LNCAP (cell line): ENCODE measurements around the gene SRRM4.

ENCODE experiments used
- TF ChIP-seq, protein P1 (sequence below): fragments of 450-650 bp; IDR thresholded peaks from 2 replicates; pipeline ENCODE4 v1.5.1; 2017; ENCODE audit warnings: mild to moderate bottlenecking

The SRRM4 gene

DNA sequence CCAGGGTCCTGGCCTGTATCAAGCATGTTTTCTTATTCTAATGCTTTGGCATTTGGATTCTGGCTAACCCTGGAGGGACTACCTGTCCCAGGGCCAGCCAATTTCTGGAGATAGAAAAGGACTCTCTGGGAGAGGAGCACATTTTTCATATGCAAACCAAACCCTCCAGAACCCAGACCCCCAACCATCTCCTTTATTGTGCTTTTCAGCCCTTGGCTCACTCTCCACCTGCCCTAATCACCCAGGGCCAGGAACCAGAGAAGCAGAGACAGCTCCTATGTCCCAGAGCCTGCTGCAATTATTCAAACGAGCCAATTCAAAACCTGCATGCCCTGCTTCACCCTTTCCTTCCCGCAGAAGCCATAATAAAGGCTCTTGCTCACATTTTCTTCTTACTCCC, 221.2 kb downstream of the SRRM4 start:
- TF ChIP-seq, protein P1, sequence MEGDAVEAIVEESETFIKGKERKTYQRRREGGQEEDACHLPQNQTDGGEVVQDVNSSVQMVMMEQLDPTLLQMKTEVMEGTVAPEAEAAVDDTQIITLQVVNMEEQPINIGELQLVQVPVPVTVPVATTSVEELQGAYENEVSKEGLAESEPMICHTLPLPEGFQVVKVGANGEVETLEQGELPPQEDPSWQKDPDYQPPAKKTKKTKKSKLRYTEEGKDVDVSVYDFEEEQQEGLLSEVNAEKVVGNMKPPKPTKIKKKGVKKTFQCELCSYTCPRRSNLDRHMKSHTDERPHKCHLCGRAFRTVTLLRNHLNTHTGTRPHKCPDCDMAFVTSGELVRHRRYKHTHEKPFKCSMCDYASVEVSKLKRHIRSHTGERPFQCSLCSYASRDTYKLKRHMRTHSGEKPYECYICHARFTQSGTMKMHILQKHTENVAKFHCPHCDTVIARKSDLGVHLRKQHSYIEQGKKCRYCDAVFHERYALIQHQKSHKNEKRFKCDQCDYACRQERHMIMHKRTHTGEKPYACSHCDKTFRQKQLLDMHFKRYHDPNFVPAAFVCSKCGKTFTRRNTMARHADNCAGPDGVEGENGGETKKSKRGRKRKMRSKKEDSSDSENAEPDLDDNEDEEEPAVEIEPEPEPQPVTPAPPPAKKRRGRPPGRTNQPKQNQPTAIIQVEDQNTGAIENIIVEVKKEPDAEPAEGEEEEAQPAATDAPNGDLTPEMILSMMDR = no peak

DNA sequence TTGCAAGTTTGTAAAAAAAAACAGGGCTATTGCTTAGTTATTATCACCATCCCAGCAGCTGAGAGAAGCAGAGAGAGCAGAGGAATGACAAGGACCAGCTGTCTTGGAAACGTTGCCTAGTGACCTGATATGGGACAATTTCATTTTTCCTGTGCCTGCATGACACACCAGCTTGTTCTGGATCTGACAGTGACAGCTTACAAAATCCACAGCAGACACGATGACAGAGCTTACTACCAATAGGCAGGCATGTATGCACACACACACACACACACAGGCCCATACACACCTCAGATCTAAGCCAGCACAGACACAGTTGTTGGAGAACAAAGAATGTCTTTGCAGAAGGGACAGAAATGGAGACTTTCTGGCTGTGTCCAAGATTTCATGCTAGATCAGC, 222.8 kb downstream of the SRRM4 start:
- TF ChIP-seq, protein P1 = no peak

- TF ChIP-seq, protein P1 = no peak
These were observed 223.4 kb downstream of the SRRM4 start for GRCh38 chr12:119204671-119205285.

- TF ChIP-seq, protein P1 = no peak
These were observed 225.2 kb downstream of the SRRM4 start for GRCh38 chr12:119206348-119207062.

DNA sequence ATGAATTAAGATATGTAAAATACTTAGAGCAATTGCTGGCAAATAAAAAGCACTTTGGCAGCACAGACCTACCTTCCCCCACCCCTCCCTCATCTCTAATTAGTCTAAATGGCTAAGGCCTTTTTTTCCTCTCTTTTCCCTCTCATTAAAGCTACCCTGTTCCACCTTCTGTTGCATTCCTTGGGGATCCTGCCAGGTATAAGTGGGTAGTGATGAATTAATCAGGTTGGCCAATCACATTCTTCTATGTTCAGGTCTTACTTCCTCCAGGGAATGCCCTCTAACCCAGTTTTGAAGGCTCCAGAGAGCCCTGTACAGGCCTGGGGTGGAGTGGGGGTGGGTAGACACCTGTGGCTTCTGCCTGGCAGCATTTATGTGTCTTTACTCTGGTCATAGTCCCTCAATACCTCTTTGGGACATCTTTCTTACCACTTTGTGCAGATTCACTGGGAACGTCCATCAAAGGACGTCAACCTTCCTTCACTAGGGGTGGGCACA, 225.8 kb downstream of the SRRM4 start:
- TF ChIP-seq, protein P1 = no peak

DNA sequence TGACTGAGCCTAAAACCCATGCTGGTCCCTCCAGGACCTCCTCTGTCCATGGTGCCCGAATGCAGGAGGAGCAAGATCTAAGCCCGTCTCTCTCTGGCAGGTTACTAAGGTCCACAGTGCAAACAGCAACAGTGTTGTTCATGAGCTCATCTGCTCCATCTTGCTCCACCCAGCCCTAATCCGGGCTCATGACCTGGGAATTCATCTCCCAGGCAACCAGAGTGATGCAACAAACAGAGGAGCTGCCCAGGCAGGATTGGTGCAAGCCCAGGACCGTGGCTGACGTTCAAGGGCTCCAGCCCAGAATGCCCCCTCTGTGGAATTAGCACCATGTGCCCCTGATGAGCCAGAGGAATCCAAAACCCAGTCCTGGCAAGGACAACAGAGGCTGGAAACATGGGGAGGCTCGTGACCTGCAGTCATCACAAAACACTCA, 227.3 kb downstream of the SRRM4 start:
- TF ChIP-seq, protein P1 = no peak

- TF ChIP-seq, protein P1 = no peak
These were observed 230.5 kb downstream of the SRRM4 start for GRCh38 chr12:119211884-119212283.
